CD8-positive, alpha-beta memory T cell (primary cell): Measurements from ENCODE around the gene RBM20. TPM values are rescaled to one million over a fixed set of nuclear protein-coding genes. Genes with fewer than 3 reads are reported as not detected.

Experiments used
- CTCF ChIA-PET: fragments of 350-600 bp; sonication (Branson Sonifier 250); formaldehyde crosslinking; loops from one replicate; lab custom pipeline; 2021; ENCODE audit warnings: antibody characterized with exemption; lab: Charles Lee
- POLR2A ChIA-PET: fragments of 350-600 bp; sonication (Branson Sonifier 250); formaldehyde crosslinking; loops from one replicate; lab custom pipeline; 2021; ENCODE audit warnings: antibody characterized with exemption; lab: Charles Lee
- DNase-seq, 5 donors: peaks; one replicate each; pipeline versions ENCODE4 v3.0.0 to v3.0.0-alpha.2; 2020 to 2022; ENCODE audit warnings: mixed read lengths in 1 of 5
- H3K27ac ChIP-seq: one replicate; pipeline ENCODE4 v1.7.0; 2013; ENCODE audit warnings: low read depth, mild to moderate bottlenecking, low read length, moderate library complexity
- H3K27me3 ChIP-seq: 2 replicates; pipeline ENCODE4 v1.7.0; 2013; ENCODE audit warnings: low read length, mild to moderate bottlenecking; ENCODE audit not compliant: insufficient read depth, poor library complexity, severe bottlenecking
- H3K36me3 ChIP-seq: 2 replicates; pipeline ENCODE4 v1.7.0; 2013; ENCODE audit warnings: mild to moderate bottlenecking, low read length, moderate library complexity; ENCODE audit not compliant: insufficient read depth
- H3K4me1 ChIP-seq: 2 replicates; pipeline ENCODE4 v1.7.0; 2013; ENCODE audit warnings: mild to moderate bottlenecking, low read length, moderate library complexity; ENCODE audit not compliant: insufficient read depth
- H3K4me3 ChIP-seq: 2 replicates; pipeline ENCODE4 v1.7.0; 2013; ENCODE audit warnings: mild to moderate bottlenecking, low read length
- H3K9me3 ChIP-seq: 2 replicates; pipeline ENCODE4 v1.7.0; 2013; ENCODE audit warnings: mild to moderate bottlenecking, low read length
- H3K27ac Mint-ChIP-seq, 8 donors: one replicate each; pipeline ENCODE4 v1.8.0; 2020 to 2021; ENCODE audit warnings: mixed read lengths in 8 of 8, mild to moderate bottlenecking in 6 of 8, inconsistent platforms in 3 of 8, moderate library complexity in 3 of 8
- H3K27me3 Mint-ChIP-seq, 2 donors: one replicate each; pipeline ENCODE4 v1.8.0; 2020 to 2021; ENCODE audit warnings: mixed read lengths in 2 of 2, mild to moderate bottlenecking in 1 of 2, moderate library complexity in 1 of 2
- H3K36me3 Mint-ChIP-seq, 3 donors: one replicate each; pipeline ENCODE4 v1.8.0; 2020 to 2021; ENCODE audit warnings: mixed read lengths in 3 of 3, inconsistent platforms in 1 of 3, mild to moderate bottlenecking in 1 of 3
- H3K4me1 Mint-ChIP-seq, 3 donors: one replicate each; pipeline ENCODE4 v1.8.0; 2020 to 2021; ENCODE audit warnings: mixed read lengths in 3 of 3, inconsistent platforms in 1 of 3, mild to moderate bottlenecking in 1 of 3
- H3K4me3 Mint-ChIP-seq, 7 donors: one replicate each; pipeline ENCODE4 v1.8.0; 2020 to 2021; ENCODE audit warnings: mixed read lengths in 7 of 7, mild to moderate bottlenecking in 6 of 7, moderate library complexity in 4 of 7, inconsistent platforms in 2 of 7
- H3K9me3 Mint-ChIP-seq, 5 donors: one replicate each; pipeline ENCODE4 v1.8.0; 2020 to 2022; ENCODE audit warnings: mixed read lengths in 5 of 5, mild to moderate bottlenecking in 3 of 5, moderate library complexity in 2 of 5, inconsistent platforms in 1 of 5
- polyA plus RNA-seq: library from polyadenylated mRNA; unstranded; fragments of 300-500 nt; fragmentation: Illumina TruSeq; gene quantifications from one replicate; pipeline ENCODE4 v1.2.3, GENCODE V29; 2021
- total RNA-seq, 2 experiments: library from RNA; stranded (reverse); gene quantifications; one replicate each; pipeline ENCODE4 v1.2.3, GENCODE V29; 2021

Gene RBM20
- total and polyA plus RNA-seq, 3 experiments from 2014 or later: 0.07 to 0.09 TPM; not detected in 1

- Histone ChIP-seq H3K27ac (peak overlapping the region; percentile 45), H3K4me3 (no peak overlapping the region), H3K36me3 (no peaks in the 10 kb centered on the region), H3K9me3 (no peaks in the 10 kb centered on the region), H3K27me3 (peaks cover 29% of the 10 kb centered on the region), H3K4me1 (peaks cover 25% of the 10 kb centered on the region)
- peak overlapping the region; percentile 53 to 85 (median 73) for H3K4me3 Mint-ChIP-seq
- no peaks in the 10 kb centered on the region for H3K36me3 Mint-ChIP-seq
- DNase-seq: no peak
- POLR2A ChIA-PET: no interaction called here
- peak overlapping the region in 1 of 8 donors; percentile 24 for H3K27ac Mint-ChIP-seq
- H3K27me3 Mint-ChIP-seq: peaks cover 40 to 73% of the 10 kb centered on the region in 2 donors
- CTCF ChIA-PET: no interaction called here
- H3K4me1 Mint-ChIP-seq: peaks cover 20 to 42% (median 38%) of the 10 kb centered on the region in 3 donors
- no peaks in the 10 kb centered on the region for H3K9me3 Mint-ChIP-seq
Measured at GRCh38 chr10:110644598-110645462, 694 bp downstream of the RBM20 start.

- Histone ChIP-seq H3K36me3 (no peaks in the 10 kb centered on the region), H3K9me3 (no peaks in the 10 kb centered on the region), H3K4me3 (no peak overlapping the region), H3K27ac (peak overlapping the region; percentile 35), H3K27me3 (peaks cover 29% of the 10 kb centered on the region), H3K4me1 (peaks cover 19% of the 10 kb centered on the region)
- Mint-ChIP-seq H3K9me3 (no peaks in the 10 kb centered on the region), H3K4me3 (no peak overlapping the region), H3K4me1 (peaks cover 10 to 35% (median 29%) of the 10 kb centered on the region in 3 donors), H3K27me3 (peaks cover 42 to 81% of the 10 kb centered on the region in 2 donors), H3K27ac (no peak overlapping the region), H3K36me3 (no peaks in the 10 kb centered on the region)
- DNase-seq: no peak
- CTCF ChIA-PET: no interaction called here
- POLR2A ChIA-PET: no interaction called here
Measured at GRCh38 chr10:110646417-110647135, 2.4 kb downstream of the RBM20 start.

DNA sequence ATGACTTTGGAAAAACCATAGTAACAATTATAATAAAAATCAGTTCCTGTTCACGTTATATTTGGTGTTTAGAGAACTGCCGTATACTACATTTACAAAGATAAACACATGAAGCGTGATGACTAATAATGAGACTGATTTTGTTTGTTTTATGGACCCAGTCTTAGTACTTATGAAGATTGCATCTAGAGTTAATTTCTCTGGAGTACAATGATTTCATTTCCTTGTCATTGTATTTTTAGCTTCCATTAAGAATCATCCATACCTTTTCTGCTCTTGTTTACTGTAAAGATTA is 2.9 kb downstream of the RBM20 start:
- ChIA-PET POLR2A (interaction anchor here (0.5 kb wide), 1 partner anchor 436 kb away, joined by 4 read pairs; no protein-coding TSS in a partner anchor), CTCF (no interaction called here)
- H3K9me3 ChIP-seq: no peaks in the 10 kb centered on the region
- H3K36me3 Mint-ChIP-seq: no peaks in the 10 kb centered on the region
- peak overlapping the region; percentile 35 for H3K27ac ChIP-seq
- peaks cover 42 to 82% of the 10 kb centered on the region in 2 donors for H3K27me3 Mint-ChIP-seq
- peaks cover 11 to 35% (median 26%) of the 10 kb centered on the region in 3 donors for H3K4me1 Mint-ChIP-seq
- no peak for DNase-seq
- H3K36me3 ChIP-seq: no peaks in the 10 kb centered on the region
- peaks cover 19% of the 10 kb centered on the region for H3K4me1 ChIP-seq
- H3K27me3 ChIP-seq: peaks cover 29% of the 10 kb centered on the region
- H3K4me3 Mint-ChIP-seq: no peak overlapping the region
- no peak overlapping the region for H3K4me3 ChIP-seq
- no peak overlapping the region for H3K27ac Mint-ChIP-seq
- H3K9me3 Mint-ChIP-seq: no peaks in the 10 kb centered on the region

- Histone ChIP-seq H3K27ac (no peak overlapping the region), H3K4me3 (no peak overlapping the region), H3K4me1 (peaks cover 7% of the 10 kb centered on the region), H3K27me3 (peaks cover 14% of the 10 kb centered on the region), H3K36me3 (no peaks in the 10 kb centered on the region), H3K9me3 (no peaks in the 10 kb centered on the region)
- Mint-ChIP-seq H3K36me3 (no peaks in the 10 kb centered on the region), H3K4me3 (no peak overlapping the region), H3K27me3 (peaks cover 30 to 81% of the 10 kb centered on the region in 2 donors), H3K9me3 (no peaks in the 10 kb centered on the region), H3K4me1 (peaks cover 6 to 25% (median 12%) of the 10 kb centered on the region in 3 donors), H3K27ac (no peak overlapping the region)
- no peak for DNase-seq
- ChIA-PET CTCF (no interaction called here), POLR2A (no interaction called here)
Measured at GRCh38 chr10:110648692-110649346, 4.7 kb downstream of the RBM20 start.

GRCh38 chr10:110649347-110650264 is 5.5 kb downstream of the RBM20 start:
- ChIA-PET CTCF (no interaction called here), POLR2A (no interaction called here)
- no peak overlapping the region for H3K4me3 Mint-ChIP-seq
- H3K4me1 ChIP-seq: peaks cover 6% of the 10 kb centered on the region
- H3K9me3 Mint-ChIP-seq: no peaks in the 10 kb centered on the region
- H3K36me3 Mint-ChIP-seq: no peaks in the 10 kb centered on the region
- no peak overlapping the region for H3K27ac ChIP-seq
- H3K4me3 ChIP-seq: no peak overlapping the region
- peak overlapping the region in 1 of 8 donors; percentile 23 for H3K27ac Mint-ChIP-seq
- H3K27me3 Mint-ChIP-seq: peaks cover 28 to 87% of the 10 kb centered on the region in 2 donors
- no peaks in the 10 kb centered on the region for H3K36me3 ChIP-seq
- no peak for DNase-seq
- peaks cover 14% of the 10 kb centered on the region for H3K27me3 ChIP-seq
- H3K4me1 Mint-ChIP-seq: peaks cover 6 to 24% (median 11%) of the 10 kb centered on the region in 3 donors
- H3K9me3 ChIP-seq: no peaks in the 10 kb centered on the region

- Mint-ChIP-seq H3K27me3 (peaks cover 22 to 85% of the 10 kb centered on the region in 2 donors), H3K4me1 (peaks cover 4 to 17% (median 4%) of the 10 kb centered on the region in 3 donors)
- POLR2A ChIA-PET: no interaction called here
Measured at GRCh38 chr10:110650265-110650668, 6.1 kb downstream of the RBM20 start.

GRCh38 chr10:110651044-110651958 is 7.2 kb downstream of the RBM20 start:
- peak in 1 of 5 donors; percentile 0 for DNase-seq
- Histone ChIP-seq H3K4me3 (no peak overlapping the region), H3K36me3 (no peaks in the 10 kb centered on the region), H3K9me3 (no peaks in the 10 kb centered on the region), H3K4me1 (peaks cover 3% of the 10 kb centered on the region), H3K27ac (no peak overlapping the region), H3K27me3 (peaks cover 11% of the 10 kb centered on the region)
- Mint-ChIP-seq H3K9me3 (no peaks in the 10 kb centered on the region), H3K27me3 (peaks cover 17 to 83% of the 10 kb centered on the region in 2 donors), H3K4me3 (no peak overlapping the region), H3K4me1 (peaks cover 3 to 15% (median 4%) of the 10 kb centered on the region in 3 donors), H3K36me3 (no peaks in the 10 kb centered on the region), H3K27ac (peak overlapping the region in 1 of 8 donors; percentile 15)
- POLR2A ChIA-PET: no interaction called here
- CTCF ChIA-PET: no interaction called here

More at GRCh38 chr10:110650265-110650668, 6.1 kb downstream of the RBM20 start:
- no peak for DNase-seq
- CTCF ChIA-PET: no interaction called here
- Histone ChIP-seq H3K4me3 (no peak overlapping the region), H3K9me3 (no peaks in the 10 kb centered on the region), H3K4me1 (peaks cover 3% of the 10 kb centered on the region), H3K36me3 (no peaks in the 10 kb centered on the region), H3K27me3 (peaks cover 14% of the 10 kb centered on the region), H3K27ac (no peak overlapping the region)
- Mint-ChIP-seq H3K4me3 (no peak overlapping the region), H3K36me3 (no peaks in the 10 kb centered on the region), H3K27ac (no peak overlapping the region), H3K9me3 (no peaks in the 10 kb centered on the region)
